ENCODE results near the gene TLR5.
"Not testable (repeated sequence)": the region's sequence is repeated elsewhere in the genome, so short reads cannot be mapped to it uniquely, and the experiment has no call there.

The TLR5 gene, protein sequence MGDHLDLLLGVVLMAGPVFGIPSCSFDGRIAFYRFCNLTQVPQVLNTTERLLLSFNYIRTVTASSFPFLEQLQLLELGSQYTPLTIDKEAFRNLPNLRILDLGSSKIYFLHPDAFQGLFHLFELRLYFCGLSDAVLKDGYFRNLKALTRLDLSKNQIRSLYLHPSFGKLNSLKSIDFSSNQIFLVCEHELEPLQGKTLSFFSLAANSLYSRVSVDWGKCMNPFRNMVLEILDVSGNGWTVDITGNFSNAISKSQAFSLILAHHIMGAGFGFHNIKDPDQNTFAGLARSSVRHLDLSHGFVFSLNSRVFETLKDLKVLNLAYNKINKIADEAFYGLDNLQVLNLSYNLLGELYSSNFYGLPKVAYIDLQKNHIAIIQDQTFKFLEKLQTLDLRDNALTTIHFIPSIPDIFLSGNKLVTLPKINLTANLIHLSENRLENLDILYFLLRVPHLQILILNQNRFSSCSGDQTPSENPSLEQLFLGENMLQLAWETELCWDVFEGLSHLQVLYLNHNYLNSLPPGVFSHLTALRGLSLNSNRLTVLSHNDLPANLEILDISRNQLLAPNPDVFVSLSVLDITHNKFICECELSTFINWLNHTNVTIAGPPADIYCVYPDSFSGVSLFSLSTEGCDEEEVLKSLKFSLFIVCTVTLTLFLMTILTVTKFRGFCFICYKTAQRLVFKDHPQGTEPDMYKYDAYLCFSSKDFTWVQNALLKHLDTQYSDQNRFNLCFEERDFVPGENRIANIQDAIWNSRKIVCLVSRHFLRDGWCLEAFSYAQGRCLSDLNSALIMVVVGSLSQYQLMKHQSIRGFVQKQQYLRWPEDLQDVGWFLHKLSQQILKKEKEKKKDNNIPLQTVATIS

DNA sequence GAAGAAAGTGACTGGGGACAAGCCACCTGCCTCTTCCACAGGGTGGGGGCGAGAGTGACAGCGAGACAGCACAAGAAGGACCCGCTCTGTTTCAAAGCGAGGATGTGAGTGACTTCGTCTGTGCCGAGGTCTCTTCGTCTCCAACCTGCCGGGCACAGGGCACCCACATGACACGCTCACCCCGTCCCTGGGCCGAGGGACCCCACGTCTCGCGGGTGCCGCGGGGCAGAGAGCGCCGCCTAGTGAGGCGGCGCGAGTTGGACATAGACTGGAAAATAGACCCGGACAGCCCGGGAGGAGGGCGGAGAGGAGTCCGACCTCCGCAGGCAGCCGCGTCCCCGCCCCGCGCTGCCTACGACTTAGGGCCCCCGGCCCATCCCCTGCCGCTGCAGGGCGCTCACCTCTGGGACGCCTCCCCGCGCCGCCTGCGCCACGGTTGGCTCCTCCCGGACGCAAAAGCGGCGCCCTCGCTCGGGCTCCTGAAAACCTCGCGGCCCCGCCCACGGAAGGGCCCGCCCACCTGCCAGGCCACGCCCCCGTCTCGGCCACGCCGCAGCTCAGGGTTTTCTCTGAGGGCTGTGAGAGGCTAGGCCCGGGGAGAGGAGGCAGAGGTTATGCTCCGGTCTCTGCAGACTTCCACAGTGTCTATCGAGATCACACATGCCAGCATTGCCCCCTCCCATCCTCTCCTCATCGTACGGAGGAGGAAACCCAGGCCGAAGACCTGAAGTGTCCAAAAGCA, at the start of gene TLR5:
Gene TLR5 (minus strand): TSS at position 454 of the 742 bp plus-strand sequence. CDS start 30,217 bp downstream, outside the sequence.
- DNase-seq = peak; percentile 95

DNA sequence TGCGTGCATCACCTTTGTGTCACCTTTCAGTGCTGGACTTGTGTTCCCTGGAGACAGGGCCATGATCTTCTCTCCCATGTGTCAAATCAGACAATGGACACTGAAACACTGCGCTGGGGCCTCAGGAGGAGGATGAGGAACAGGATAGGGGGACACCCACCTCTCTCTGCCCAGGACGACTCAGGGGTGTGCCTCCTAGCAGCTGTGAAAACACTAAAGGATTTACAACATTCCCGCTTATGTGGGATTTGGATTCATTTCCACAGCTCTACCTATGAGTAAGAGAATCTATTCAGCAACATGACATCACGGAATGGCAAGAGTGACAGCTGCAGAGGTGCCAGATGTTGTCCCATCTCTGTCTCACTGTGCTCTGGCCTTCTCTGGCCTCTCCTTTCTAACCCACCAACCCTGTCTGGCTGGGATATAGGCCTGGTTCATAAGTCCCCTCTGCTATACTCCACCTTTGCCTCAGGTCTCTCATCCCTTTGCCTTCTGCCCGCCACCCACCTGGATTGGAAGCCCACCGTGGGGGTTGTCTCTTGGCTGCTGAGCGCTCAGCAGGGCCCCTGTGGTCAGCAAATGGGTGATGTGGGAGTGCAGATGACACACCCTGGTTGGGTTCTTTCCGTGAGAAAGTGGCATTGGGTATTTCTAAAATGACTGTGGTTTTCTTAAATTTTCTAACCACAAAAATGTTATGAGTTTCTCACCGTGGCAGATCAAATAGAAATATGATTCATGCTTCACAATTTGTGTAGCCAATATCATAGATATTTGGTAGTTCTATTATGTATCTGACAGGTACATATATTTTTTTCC, 47.1 kb upstream of the TLR5 start:
- DNase-seq = no peak

DNA sequence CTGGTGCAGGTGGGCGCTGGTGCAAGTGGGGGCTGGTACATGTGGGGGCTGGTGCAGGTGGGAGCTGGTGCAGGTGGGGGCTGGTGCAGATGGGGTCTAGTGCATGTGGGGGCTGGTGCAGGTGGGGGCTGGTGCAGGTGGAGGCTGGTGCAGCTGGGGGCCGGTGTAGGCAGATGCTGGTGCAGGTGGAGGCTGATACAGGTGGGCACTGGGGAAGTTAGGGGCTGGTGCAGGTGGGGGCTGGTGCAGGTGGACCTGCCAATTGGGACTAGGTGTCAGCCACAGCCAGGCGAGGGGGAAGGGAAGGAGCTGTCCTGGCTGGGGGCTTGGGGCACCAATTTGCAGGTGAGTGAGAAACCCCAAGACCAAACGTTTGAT, 46.5 kb upstream of the TLR5 start:
- no peak for DNase-seq

DNA sequence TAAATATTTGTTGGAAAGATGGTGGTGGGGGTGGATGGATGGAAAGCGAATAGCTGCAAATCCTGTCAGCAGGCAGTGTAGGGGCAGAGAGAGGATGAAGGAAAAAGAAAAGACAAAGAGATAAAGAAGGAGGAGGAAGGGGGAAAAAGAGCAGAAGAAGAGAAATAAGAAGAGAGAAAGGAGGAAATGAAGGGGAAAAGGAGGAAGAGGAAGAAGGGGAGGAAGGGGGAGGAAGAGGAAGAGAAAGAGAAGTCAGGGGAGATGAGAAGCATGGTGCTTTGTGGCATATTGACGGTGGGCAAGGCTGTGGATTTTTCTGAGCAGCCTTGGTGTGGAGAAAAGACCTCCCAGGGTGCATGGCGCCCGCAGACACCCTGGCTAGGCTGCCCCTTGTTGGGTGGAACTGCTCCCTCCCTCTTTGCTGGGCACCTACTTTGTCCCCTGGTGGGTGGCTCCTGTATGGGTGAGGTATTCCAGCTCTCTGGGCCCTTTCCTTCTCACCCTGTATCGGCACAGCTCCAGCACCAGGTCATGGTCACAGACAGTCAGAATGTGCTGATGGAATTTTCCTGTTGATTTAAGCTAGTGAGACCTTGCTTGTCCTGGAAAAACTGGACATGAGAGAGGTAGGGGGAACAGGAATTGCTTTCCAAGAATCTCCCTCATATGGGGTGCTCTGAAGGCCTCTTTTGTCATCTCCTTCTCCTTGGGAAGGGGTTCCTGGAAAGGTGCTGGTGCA, 45.7 kb upstream of the TLR5 start:
- DNase-seq = no peak

DNA sequence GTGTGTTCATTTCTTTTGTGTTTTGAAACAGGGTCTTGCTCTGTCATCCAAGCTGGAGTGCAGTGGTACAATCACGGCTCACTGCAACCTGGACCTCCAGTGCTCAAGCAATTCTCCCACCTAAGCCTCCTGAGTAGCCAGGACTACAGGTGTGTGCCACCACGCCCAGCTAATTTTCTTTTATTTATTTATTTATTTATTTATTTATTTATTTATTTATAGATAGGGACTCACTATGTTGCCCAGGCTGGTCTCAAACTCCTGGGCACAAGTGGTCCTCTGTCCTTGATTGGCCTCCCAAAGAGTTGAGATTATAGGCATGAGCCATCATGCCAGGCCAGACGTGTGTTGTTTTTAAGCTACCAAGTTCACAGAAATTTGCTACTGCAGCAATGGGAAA, 43.8 kb upstream of the TLR5 start:
- DNase-seq = no peak

DNA sequence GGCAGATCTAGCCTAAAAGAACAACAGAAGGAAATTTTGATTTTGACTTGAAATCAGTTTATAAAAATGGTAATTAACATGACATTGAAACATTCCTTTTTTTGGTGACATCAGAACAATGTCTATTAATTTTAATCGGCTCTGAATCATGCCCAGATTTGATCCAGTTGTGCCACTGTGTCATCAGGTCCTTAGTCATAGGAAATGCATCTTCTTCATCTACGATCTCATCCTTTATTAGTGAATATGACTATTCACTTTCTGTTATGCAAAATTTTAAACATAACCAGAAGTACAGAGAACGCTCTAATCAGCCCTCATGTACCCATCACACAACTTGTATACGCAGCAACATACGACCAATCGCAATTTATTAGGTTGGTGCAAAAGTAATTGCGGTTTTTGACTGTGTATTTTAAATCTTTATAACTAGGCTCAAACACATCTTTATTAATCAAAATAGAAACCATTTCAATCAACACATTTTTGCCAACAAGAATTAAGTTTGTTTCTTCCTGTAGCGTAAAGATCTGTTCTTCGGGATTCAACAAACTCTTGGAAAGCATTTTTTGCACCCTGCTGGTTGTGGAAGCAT, 40.3 kb upstream of the TLR5 start:
- no peak for DNase-seq

DNA sequence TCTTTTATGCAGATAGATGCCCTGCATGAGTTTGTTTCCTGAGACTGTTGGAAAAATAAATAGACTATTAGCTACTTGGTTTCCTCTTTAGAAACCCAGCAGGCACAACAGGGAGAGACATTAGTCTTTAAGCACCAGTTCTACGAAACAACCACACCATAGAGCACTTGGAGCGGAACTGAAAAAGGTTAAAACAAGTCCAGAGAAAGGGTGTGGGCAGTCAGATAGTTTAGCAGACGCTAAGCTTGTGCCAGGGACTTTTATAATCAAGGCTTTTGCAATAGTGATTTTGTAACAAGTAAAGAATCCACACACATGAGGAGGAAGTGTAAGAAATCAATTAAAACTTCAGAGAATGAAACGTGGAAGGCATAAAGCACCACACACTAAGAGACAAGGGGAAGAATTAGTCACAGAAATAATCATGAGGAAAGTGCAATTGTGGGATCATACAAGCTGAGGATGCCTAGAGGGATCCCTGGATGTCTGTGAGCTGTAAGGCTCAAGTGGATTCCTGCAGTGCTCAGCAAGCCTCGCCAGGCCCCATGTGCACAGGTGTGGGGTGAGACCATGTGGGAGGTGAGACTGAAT, 37.8 kb upstream of the TLR5 start:
- DNase-seq = peak; percentile 44

DNA sequence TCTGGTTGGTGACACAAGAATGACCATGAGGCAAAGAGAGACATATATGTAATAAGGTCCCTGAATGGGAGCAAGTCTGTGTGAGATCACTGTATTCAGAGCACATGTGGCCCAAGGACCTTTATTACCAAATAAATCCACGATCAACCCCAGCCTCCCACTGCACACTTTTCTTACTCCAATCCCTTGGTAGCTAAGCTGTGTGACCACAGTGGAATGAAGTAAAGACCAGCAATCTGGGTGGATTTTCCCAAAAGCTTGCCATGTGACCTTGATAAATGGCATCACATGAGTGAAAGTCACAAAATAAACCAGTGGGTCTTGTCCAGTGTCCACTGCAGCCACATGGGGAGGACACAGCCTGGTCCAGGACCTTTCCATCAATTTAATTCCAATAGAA, 36.7 kb upstream of the TLR5 start:
- DNase-seq = no peak

DNA sequence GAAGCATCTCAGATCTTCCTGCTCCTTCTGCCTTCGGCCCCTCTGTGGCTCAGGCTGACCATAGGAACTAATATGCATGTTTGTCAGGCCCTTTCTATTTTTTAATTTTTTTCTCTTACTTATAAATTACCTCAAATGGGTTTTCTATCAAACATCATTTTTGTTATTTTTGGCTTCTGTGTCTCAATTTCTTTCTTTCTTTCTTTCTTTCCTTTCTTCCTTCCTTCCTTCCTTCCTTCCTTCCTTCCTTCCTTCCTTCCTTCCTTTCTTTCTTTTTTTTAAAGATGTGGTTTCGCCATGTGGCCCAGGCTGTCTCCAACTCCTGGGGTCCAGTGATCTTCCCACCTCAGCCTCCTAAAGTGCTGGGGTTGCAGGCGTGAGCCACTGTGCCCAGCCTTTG, 36.2 kb upstream of the TLR5 start:
- no peak for DNase-seq

DNA sequence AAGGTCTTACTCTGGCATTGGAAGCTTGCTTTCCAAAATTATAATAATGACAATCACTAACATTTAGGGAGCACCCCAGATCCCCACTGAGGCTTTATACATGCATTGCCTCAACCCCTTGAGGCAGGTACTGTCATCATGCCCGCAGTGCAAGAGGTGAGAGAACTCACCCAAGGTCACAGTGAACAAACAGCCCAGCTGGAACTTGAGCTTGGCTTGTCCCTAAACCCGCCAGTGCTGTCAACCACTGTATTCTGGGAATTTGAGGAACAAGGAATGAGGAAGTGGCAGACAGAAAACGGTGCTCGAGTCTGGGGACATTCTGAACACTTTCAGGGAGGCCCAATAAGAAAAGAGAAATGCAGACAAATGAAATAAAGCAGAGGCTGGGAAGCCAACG, 34.6 kb upstream of the TLR5 start:
- no peak for DNase-seq

DNA sequence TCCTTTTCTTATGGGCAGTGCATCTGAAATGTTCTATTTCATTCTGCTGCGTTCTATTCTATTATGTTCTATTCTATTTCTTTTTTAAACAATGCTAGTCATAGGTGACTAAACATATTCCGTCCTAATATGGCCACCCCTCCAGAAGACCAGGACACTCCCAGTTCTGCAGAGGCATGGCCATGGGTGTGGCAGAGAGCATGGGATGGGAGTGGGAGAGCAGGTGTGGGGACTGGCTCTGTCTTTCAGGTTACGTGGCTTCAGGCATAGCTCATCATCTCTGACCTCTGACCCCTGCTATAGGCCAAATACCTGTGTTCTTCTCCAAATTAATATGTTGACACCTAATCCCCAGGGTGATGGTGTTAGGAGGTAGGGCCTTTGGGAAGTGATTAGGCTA, 33.4 kb upstream of the TLR5 start:
- no peak for DNase-seq

DNA sequence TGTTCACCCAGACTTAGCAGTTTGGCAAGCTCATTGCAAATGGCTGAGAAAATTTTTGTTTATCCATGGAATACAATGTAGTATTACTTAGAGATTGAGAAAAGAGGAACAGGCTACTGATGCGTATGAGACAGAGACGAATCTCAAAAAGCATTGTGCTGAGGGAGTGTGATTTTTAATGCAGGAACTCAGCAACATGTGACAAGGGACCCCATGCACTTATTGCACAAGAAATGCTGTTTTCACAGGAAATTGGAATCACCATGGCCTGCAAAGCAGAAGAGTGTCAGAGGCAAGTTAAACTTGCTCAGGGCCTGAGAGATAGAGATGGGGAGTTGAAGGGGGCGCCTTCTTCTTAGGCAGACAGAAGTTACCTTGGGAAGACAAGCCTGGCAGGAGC, 32.6 kb upstream of the TLR5 start:
- DNase-seq = no peak

DNA sequence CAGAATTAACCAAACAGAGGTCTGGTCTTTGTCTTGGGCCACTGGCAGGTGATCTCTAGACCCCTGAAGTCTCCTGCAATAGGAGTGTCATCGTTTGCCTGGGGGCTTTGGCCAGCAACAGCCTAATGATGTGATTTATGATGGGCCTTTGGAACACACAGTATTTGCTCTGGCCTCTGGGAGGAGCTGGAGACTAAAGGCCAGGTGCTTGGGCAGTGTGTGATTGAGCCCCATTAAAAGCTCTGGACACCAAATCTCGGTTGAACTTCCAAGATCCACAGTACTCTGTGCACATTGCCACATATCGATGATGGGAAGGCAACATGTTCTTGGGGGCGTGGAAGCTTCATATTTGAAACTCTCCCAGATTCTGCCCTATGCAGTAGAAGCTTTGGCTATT, 32.0 kb upstream of the TLR5 start:
- DNase-seq = no peak

DNA sequence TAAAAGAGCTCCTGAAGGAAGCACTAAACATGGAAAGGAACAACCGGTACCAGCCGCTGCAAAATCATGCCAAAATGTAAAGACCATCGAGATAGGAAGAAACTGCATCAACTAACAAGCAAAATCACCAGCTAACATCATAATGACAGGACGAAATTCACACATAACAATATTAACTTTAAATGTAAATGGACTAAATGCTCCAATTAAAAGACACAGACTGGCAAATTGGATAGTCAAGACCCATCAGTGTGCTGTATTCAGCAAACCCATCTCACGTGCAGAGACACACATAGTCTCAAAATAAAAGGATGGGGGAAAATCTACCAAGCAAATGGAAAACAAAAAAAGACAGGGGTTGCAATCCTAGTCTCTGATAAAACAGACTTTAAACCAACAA, 26.4 kb upstream of the TLR5 start:
- not testable (repeated sequence) for DNase-seq

DNA sequence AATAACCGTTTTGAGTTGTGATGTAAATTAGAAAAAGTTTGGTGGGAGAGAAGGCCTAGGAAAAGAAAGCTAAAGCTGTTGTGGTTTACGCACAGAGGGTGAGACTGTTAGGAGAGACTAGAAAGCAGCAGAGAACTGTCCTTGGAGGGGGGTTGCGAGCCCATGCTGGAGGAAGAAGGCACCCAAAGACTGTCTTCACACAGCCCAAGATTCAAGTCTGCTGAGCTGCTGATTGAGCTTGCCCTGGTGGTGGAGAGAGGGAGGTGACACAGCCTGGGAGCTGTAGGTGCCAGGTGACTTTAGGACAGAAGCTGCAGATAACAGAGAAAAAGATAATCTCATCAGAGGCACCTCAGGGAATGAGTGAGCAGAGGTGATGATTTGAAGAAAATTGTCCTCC, 18.3 kb upstream of the TLR5 start:
- no peak for DNase-seq

DNA sequence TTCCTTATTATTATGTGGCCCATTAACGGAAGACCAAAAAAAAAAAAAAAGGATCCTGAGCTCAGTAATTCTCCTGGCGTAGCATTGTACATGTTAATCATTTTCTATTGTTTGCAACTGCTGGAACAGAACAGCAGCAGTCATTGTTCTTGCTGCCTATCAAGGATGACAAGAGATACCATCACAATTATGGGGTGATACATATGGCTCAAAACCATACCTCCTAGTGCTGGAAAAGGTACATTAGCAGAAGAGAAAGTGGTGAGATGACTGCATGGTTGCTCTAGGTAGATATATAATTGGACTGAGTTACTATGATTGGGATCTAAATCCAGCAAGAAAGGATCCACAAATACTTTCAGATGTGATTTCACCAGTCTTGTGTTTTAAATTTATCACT, 13.3 kb upstream of the TLR5 start:
- no peak for DNase-seq

DNA sequence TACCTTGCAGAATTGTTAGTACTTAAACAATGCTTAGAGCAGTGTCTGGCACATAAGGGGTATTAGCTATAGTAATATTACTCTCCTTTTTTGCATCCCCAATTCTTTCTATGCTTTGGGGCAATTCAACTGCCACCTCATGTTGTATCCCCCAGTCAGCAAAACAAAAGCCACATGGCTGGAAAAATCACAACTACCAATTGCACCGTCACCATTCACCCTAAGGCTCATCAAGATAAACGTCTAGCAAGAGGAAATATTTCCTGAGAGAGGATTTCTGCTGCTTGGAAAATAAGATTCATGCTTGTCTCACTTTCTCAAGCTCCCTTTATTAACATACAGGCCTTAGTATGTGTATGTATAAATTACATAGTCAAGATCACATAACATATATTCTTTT, 12.1 kb upstream of the TLR5 start:
- DNase-seq = no peak

DNA sequence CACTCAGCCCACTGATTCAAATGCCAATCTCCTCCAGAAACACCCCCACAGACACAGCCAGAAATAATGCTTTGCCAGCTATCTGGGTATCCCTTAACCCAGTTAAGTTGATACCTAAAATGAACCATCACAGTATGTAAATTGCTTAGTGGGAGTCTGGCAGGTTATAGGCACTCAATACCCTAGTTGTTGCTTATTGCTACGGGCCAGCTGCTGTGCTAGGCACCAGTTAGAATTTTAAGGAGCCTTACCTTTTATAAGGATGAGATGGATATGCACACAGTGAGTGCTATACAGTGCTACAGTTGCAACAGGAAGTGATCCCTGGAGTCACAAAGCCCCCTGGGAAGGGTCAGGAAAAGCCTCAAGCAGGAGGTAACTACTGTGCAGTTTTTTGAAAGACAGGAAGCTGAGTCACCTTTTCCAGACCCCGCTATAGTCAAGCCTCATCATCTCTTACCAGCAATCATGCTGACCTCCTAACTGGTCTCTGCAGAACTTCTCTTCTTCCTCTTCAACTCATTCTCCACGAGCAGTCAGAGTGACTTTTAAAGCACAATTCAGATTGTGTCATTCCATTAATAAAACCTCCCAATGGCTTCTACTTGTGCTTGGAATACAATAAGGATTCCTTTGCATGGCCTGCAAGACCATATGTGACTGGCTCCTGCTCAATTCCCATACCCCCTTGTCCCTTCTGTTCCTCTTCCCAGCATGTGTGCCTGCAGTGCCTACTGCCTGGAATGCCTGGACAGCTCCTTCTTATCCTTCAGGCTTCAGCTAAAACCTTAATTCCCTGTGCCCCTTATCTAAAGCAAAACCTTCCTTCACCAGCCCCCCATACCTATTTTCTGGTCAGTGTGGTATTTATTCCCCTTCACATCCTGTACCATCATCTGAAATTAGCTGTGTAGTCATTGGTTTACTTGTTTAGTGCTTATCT, 10.4 kb upstream of the TLR5 start:
- no peak for DNase-seq

DNA sequence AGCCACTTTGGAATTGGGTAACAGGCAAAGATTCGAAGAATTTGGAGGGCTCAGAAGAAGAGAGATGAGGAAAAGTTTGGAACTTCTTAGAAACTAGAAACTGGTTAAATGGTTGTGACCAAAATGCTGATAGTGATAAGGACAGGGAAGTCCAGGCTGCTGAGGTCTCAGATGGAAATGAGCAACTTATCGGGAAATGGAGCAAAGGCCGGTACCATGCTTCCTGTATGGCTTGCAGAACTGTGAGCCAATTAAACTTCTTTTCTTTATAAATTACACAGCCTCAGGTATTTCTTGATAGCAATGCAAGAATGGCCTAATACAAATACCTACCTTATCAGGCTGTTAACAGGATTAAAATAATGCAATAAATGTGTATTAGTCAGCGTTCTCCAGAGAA, 9.4 kb upstream of the TLR5 start:
- DNase-seq = no peak

DNA sequence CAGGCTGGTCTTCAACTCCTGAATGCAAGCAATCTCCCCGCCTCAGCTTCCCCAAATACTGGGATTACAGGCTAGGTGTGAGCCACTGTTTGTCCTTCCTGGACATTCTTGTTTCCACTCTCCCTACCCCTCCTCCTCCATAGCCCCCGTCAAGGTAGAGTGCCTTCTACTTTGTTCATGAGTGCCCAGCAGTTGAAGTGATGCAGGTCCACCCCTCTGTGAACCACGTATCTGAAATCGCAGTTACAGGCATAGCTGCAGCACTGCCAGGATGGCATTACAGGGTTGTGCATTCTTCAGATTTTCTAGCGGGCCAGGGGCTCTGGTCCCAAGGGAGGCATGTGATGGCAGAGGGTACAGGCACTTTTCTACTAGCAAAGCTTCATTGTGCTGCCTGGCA, 7.4 kb upstream of the TLR5 start:
- no peak for DNase-seq
